WTC11 (cell line): ENCODE data around the gene RBM20. TPM values are rescaled to one million over a fixed set of nuclear protein-coding genes. Genes with fewer than 3 reads are reported as not detected.

ENCODE experiments used
- ATAC-seq: fragments of 200-7000 bp; cut with Tn5 transposase; 2 replicates; pipeline ENCODE4 v1.10.0; 2021; ENCODE audit warnings: mild to moderate bottlenecking, moderate library complexity
- CTCF ChIA-PET: fragments of 300-600 bp; sonication (Branson Sonifier 250); formaldehyde crosslinking; loops from one replicate; lab custom pipeline; 2021; ENCODE audit warnings: antibody characterized with exemption; lab: Charles Lee
- POLR2A ChIA-PET: fragments of 350-600 bp; sonication (Branson Sonifier 250); formaldehyde crosslinking; loops from one replicate; lab custom pipeline; 2021; ENCODE audit warnings: antibody characterized with exemption; lab: Charles Lee
- DNase-seq: peaks from one replicate; pipeline ENCODE4 v3.0.0; 2021; ENCODE audit warnings: low spot score
- H3K27ac Mint-ChIP-seq: 2 replicates; pipeline ENCODE4 v1.8.0; 2021; ENCODE audit warnings: mixed read lengths
- H3K27me3 Mint-ChIP-seq: 2 replicates; pipeline ENCODE4 v1.8.0; 2021; ENCODE audit warnings: low read depth, mild to moderate bottlenecking, moderate library complexity, mixed read lengths
- H3K36me3 Mint-ChIP-seq: 2 replicates; pipeline ENCODE4 v1.8.0; 2021; ENCODE audit warnings: mixed read lengths
- H3K4me1 Mint-ChIP-seq: 2 replicates; pipeline ENCODE4 v1.8.0; 2022; ENCODE audit warnings: mixed read lengths
- H3K4me3 Mint-ChIP-seq: 2 replicates; pipeline ENCODE4 v1.8.0; 2021; ENCODE audit warnings: mild to moderate bottlenecking, moderate library complexity, mixed read lengths
- H3K9me3 Mint-ChIP-seq: 2 replicates; pipeline ENCODE4 v1.8.0; 2021; ENCODE audit warnings: mixed read lengths
- ATF1 ChIP-seq: sonication (generic); formaldehyde crosslinking; IDR thresholded peaks from 2 replicates; pipeline ENCODE4 v1.8.1; 2023; ENCODE audit warnings: mild to moderate bottlenecking, moderate library complexity, missing genetic modification reagents
- GTF2I ChIP-seq: fragments of 250-450 bp; sonication (Bioruptor Pico); conservative IDR thresholded peaks from 2 replicates; pipeline ENCODE4 v1.4.0; 2021; ENCODE audit warnings: mild to moderate bottlenecking
- HMGA2 ChIP-seq: fragments of 250-450 bp; sonication (Bioruptor Pico); IDR thresholded peaks from 2 replicates; pipeline ENCODE4 v1.4.0; 2021; ENCODE audit warnings: mild to moderate bottlenecking, moderate library complexity
- MXD4 ChIP-seq: fragments of 250-450 bp; sonication (Bioruptor Pico); IDR thresholded peaks from 2 replicates; pipeline ENCODE4 v1.8.0; 2021; ENCODE audit warnings: mild to moderate bottlenecking, moderate library complexity, borderline replicate concordance
- MYBL2 ChIP-seq: sonication (generic); formaldehyde crosslinking; IDR thresholded peaks from 2 replicates; pipeline ENCODE4 v1.8.1; 2023; ENCODE audit warnings: mild to moderate bottlenecking, moderate library complexity, missing genetic modification reagents
- SP1 ChIP-seq: sonication (generic); formaldehyde crosslinking; conservative IDR thresholded peaks from 2 replicates; pipeline ENCODE4 v1.8.1; 2022; ENCODE audit warnings: missing genetic modification reagents
- ZNF396 ChIP-seq: fragments of 250-450 bp; sonication (Bioruptor Pico); IDR thresholded peaks from 2 replicates; pipeline ENCODE4 v1.8.0; 2021; ENCODE audit warnings: mild to moderate bottlenecking, moderate library complexity, borderline replicate concordance
- total RNA-seq: library from RNA; stranded (reverse); gene quantifications from 3 replicates; pipeline ENCODE4 v1.2.3, GENCODE V29; 2021
- TF ChIP-seq, protein P1 (sequence below): sonication (generic); formaldehyde crosslinking; conservative IDR thresholded peaks from 2 replicates; pipeline ENCODE4 v1.8.1; 2023; ENCODE audit warnings: mild to moderate bottlenecking, low read depth, missing genetic modification reagents, moderate library complexity
- TF ChIP-seq, protein P2 (sequence below): sonication (generic); formaldehyde crosslinking; IDR thresholded peaks from 2 replicates; pipeline ENCODE4 v1.8.1; 2023; ENCODE audit warnings: mild to moderate bottlenecking, missing genetic modification reagents, borderline replicate concordance
- TF ChIP-seq, protein P3 (sequence below): sonication (generic); formaldehyde crosslinking; IDR thresholded peaks from 2 replicates; pipeline ENCODE4 v1.8.1; 2023; ENCODE audit warnings: mild to moderate bottlenecking, missing genetic modification reagents, moderate library complexity
- TF ChIP-seq, protein P4 (sequence below): sonication (generic); formaldehyde crosslinking; IDR thresholded peaks from 2 replicates; pipeline ENCODE4 v1.8.1; 2022; ENCODE audit warnings: mild to moderate bottlenecking, missing genetic modification reagents, moderate library complexity, borderline replicate concordance
- TF ChIP-seq, protein P5 (sequence below): fragments of 200-600 bp; IDR thresholded peaks from 2 replicates; pipeline ENCODE4 v1.8.0; 2022; ENCODE audit warnings: antibody characterized with exemption
- TF ChIP-seq, protein P6 (sequence below): sonication (generic); formaldehyde crosslinking; IDR thresholded peaks from 2 replicates; pipeline ENCODE4 v1.8.1; 2022; ENCODE audit warnings: low read depth, mild to moderate bottlenecking, moderate library complexity, missing genetic modification reagents, borderline replicate concordance

The RBM20 gene
- total RNA-seq, 1 experiment from 2014 or later = 0.52 TPM

DNA sequence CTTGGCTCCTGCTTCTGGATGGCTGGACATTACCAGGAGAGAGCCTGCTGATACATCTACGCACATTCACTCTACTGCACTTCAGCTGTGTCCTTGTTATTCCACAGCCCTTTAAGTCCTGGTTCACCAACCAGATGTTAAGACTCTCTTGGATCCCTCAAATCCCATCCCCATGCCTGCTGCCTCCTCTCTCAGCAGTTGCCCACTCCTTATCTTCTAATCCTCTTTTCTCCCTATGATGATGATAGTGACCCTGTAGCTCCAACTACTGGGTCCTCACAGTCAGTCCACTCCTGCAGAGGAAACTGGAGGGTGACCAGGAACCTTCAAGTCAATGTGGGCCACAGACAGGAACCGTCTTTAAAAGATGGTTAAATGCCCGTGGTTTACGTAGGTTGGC is 131.3 kb downstream of the RBM20 start (continued):
- TF ChIP-seq, protein P1, sequence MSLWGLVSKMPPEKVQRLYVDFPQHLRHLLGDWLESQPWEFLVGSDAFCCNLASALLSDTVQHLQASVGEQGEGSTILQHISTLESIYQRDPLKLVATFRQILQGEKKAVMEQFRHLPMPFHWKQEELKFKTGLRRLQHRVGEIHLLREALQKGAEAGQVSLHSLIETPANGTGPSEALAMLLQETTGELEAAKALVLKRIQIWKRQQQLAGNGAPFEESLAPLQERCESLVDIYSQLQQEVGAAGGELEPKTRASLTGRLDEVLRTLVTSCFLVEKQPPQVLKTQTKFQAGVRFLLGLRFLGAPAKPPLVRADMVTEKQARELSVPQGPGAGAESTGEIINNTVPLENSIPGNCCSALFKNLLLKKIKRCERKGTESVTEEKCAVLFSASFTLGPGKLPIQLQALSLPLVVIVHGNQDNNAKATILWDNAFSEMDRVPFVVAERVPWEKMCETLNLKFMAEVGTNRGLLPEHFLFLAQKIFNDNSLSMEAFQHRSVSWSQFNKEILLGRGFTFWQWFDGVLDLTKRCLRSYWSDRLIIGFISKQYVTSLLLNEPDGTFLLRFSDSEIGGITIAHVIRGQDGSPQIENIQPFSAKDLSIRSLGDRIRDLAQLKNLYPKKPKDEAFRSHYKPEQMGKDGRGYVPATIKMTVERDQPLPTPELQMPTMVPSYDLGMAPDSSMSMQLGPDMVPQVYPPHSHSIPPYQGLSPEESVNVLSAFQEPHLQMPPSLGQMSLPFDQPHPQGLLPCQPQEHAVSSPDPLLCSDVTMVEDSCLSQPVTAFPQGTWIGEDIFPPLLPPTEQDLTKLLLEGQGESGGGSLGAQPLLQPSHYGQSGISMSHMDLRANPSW = no peak
- TF ChIP-seq MXD4 (CRISPR knock-in tag) (no peak), ATF1 (no peak), ZNF396 (CRISPR knock-in tag) (no peak)
- TF ChIP-seq, protein P2, sequence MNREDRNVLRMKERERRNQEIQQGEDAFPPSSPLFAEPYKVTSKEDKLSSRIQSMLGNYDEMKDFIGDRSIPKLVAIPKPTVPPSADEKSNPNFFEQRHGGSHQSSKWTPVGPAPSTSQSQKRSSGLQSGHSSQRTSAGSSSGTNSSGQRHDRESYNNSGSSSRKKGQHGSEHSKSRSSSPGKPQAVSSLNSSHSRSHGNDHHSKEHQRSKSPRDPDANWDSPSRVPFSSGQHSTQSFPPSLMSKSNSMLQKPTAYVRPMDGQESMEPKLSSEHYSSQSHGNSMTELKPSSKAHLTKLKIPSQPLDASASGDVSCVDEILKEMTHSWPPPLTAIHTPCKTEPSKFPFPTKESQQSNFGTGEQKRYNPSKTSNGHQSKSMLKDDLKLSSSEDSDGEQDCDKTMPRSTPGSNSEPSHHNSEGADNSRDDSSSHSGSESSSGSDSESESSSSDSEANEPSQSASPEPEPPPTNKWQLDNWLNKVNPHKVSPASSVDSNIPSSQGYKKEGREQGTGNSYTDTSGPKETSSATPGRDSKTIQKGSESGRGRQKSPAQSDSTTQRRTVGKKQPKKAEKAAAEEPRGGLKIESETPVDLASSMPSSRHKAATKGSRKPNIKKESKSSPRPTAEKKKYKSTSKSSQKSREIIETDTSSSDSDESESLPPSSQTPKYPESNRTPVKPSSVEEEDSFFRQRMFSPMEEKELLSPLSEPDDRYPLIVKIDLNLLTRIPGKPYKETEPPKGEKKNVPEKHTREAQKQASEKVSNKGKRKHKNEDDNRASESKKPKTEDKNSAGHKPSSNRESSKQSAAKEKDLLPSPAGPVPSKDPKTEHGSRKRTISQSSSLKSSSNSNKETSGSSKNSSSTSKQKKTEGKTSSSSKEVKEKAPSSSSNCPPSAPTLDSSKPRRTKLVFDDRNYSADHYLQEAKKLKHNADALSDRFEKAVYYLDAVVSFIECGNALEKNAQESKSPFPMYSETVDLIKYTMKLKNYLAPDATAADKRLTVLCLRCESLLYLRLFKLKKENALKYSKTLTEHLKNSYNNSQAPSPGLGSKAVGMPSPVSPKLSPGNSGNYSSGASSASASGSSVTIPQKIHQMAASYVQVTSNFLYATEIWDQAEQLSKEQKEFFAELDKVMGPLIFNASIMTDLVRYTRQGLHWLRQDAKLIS (CRISPR knock-in tag) = no peak
- TF ChIP-seq, protein P3, sequence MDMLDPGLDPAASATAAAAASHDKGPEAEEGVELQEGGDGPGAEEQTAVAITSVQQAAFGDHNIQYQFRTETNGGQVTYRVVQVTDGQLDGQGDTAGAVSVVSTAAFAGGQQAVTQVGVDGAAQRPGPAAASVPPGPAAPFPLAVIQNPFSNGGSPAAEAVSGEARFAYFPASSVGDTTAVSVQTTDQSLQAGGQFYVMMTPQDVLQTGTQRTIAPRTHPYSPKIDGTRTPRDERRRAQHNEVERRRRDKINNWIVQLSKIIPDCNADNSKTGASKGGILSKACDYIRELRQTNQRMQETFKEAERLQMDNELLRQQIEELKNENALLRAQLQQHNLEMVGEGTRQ (CRISPR knock-in tag) = no peak
- TF ChIP-seq, protein P4, sequence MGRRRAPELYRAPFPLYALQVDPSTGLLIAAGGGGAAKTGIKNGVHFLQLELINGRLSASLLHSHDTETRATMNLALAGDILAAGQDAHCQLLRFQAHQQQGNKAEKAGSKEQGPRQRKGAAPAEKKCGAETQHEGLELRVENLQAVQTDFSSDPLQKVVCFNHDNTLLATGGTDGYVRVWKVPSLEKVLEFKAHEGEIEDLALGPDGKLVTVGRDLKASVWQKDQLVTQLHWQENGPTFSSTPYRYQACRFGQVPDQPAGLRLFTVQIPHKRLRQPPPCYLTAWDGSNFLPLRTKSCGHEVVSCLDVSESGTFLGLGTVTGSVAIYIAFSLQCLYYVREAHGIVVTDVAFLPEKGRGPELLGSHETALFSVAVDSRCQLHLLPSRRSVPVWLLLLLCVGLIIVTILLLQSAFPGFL = no peak
- TF ChIP-seq, protein P5, sequence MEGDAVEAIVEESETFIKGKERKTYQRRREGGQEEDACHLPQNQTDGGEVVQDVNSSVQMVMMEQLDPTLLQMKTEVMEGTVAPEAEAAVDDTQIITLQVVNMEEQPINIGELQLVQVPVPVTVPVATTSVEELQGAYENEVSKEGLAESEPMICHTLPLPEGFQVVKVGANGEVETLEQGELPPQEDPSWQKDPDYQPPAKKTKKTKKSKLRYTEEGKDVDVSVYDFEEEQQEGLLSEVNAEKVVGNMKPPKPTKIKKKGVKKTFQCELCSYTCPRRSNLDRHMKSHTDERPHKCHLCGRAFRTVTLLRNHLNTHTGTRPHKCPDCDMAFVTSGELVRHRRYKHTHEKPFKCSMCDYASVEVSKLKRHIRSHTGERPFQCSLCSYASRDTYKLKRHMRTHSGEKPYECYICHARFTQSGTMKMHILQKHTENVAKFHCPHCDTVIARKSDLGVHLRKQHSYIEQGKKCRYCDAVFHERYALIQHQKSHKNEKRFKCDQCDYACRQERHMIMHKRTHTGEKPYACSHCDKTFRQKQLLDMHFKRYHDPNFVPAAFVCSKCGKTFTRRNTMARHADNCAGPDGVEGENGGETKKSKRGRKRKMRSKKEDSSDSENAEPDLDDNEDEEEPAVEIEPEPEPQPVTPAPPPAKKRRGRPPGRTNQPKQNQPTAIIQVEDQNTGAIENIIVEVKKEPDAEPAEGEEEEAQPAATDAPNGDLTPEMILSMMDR = no peak
- TF ChIP-seq, protein P6, sequence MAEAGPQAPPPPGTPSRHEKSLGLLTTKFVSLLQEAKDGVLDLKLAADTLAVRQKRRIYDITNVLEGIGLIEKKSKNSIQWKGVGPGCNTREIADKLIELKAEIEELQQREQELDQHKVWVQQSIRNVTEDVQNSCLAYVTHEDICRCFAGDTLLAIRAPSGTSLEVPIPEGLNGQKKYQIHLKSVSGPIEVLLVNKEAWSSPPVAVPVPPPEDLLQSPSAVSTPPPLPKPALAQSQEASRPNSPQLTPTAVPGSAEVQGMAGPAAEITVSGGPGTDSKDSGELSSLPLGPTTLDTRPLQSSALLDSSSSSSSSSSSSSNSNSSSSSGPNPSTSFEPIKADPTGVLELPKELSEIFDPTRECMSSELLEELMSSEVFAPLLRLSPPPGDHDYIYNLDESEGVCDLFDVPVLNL (CRISPR knock-in tag) = no peak

DNA sequence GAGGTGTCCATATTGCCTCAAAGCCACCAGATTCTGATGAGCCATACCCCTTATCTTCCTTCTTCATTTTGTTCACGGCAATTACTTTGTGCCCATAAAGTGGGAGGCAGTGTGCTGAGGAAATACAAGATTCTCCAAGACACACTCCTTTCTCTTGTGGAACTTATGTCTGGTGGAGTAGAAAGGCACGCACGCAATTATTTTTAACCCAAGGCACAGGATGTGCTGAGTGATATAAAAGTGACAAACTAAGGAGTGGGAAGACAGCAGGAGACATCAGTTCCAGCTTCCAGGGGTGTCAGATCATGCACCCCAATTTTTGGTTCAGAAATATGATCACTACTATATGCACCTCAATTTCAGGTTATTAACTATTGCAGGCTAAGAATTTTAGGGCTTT is 132.9 kb downstream of the RBM20 start:
- ATAC-seq = no peak
- ChIA-PET POLR2A (no interaction called here), CTCF (no interaction called here)
- no peaks in the 10 kb centered on the region for H3K27me3 Mint-ChIP-seq
- TF ChIP-seq SP1 (no peak), HMGA2 (CRISPR knock-in tag) (no peak), GTF2I (no peak), MYBL2 (no peak)
- TF ChIP-seq, protein P2 (CRISPR knock-in tag) = no peak
- TF ChIP-seq, protein P5 = no peak
- DNase-seq = no peak
- no peak overlapping the region for H3K27ac Mint-ChIP-seq
- H3K4me3 Mint-ChIP-seq = no peak overlapping the region
- H3K36me3 Mint-ChIP-seq = no peaks in the 10 kb centered on the region
- H3K9me3 Mint-ChIP-seq = no peaks in the 10 kb centered on the region
- no peaks in the 10 kb centered on the region for H3K4me1 Mint-ChIP-seq
